Measurements from ENCODE around the gene PTPN3. TPM values are rescaled to one million over a fixed set of nuclear protein-coding genes. Genes with fewer than 3 reads are reported as not detected.

Gene PTPN3
- total RNA-seq, 2 donors from 2014 or later, result 1.7 to 2.1 TPM

- intact Hi-C loops (cut with DNase I), result loop anchor here in 1 of 2 donors (10.0 kb wide), 1 partner anchor 85 kb away; no protein-coding TSS in a partner anchor
- DNase-seq (ENCODE audit: low spot score), result no peak
Observed at GRCh38 chr9:109440117-109440515, 58.0 kb downstream of the PTPN3 start.

GRCh38 chr9:109439378-109440116, 58.6 kb downstream of the PTPN3 start:
- no peak for DNase-seq (ENCODE audit: low spot score)
- intact Hi-C loops (cut with DNase I), result loop anchor here in 1 of 2 donors (10.0 kb wide), 1 partner anchor 85 kb away; no protein-coding TSS in a partner anchor

DNA sequence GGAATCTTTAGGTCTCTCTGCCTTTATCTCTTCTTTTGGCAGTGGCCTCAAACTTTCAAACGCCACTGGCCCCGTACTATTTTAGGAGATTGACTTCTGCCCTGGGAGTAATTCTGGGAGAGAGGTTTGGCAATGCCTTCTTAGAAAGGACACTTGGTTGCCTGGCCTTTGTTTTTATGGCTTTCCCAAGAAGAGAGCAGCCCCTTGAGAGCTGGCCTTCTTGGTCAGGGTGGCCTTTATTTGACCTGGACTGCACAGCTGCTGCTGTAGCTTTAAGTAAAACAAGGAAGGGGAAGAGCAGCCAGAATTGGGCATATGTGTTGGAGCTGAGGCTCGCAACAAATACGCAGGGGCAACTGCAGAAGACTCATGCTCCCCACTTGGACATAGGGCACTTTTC, 60.8 kb downstream of the PTPN3 start:
- intact Hi-C loops (cut with DNase I), result no loop called here
- no peak for DNase-seq (ENCODE audit: low spot score)

DNA sequence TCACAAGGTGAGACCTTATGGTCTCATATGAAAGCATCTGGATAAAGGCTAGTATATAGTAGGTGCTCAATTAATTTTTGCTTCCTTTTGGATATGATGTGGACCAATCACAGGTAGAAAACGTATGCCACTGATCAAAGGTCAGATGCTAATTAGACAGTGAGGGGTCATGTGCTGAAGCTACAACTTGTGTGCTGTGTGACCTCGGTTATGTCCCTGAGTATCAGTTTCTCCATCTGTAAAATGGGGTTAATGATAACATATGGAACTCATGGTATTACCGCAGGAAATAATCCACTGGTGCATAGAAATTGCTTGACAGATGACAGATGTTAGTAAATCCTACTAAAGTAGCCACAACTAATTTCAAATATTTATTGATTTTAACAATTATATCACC, 62.0 kb downstream of the PTPN3 start:
- intact Hi-C loops (cut with DNase I), result no loop called here
- DNase-seq (ENCODE audit: low spot score), result no peak

GRCh38 chr9:109433476-109433875, 64.6 kb downstream of the PTPN3 start:
- DNase-seq (ENCODE audit: low spot score), result no peak
- intact Hi-C loops (cut with DNase I), result no loop called here

DNA sequence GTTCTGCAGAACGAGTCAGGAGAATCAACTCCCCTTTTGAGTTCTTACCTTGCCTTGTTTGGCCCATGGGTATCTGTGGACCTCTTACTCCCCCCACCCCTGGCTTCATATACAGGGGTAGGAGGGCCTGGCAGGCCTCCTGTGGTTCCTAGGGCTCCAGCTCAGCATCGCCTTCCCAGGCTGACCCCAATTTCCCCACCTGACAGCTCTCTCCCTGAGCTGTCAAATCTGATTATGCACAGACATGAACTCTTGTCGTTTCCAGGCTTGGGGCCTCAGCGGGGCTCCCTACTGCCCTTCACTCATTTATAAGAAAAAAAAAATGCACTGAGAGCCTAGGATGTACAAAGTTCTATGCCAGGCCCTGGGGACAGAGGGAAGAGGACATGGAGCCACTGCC, 67.9 kb downstream of the PTPN3 start:
- no peak for DNase-seq (ENCODE audit: low spot score)

GRCh38 chr9:109428854-109429253, 69.3 kb downstream of the PTPN3 start:
- intact Hi-C loops (cut with DNase I), result no loop called here
- no peak for DNase-seq (ENCODE audit: low spot score)

More for the DNA sequence above, 67.9 kb downstream of the PTPN3 start:
- intact Hi-C loops (cut with DNase I), result no loop called here

DNA sequence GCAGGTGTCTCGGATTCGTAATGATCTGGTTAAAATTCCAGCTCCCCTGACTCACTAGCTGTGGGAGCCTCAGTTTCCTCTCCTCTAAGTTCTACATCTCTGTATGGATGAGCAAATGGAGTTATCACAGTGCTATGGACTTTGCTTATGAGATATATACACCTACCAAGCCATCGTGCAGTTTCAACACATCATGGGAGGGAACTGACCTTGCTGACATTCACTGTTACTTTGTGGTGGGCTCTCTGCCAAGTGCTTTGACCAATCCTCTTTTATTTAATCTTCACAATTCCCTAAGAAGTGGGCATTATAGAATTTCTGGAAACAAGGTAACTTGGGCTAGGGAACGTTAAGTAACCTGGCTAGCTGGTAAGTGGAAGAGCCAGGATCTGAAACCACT, 70.2 kb downstream of the PTPN3 start:
- intact Hi-C loops (cut with DNase I), result no loop called here
- no peak for DNase-seq (ENCODE audit: low spot score)

- intact Hi-C loops (cut with DNase I), result no loop called here
Observed at GRCh38 chr9:109426626-109427402, 71.3 kb downstream of the PTPN3 start.

DNA sequence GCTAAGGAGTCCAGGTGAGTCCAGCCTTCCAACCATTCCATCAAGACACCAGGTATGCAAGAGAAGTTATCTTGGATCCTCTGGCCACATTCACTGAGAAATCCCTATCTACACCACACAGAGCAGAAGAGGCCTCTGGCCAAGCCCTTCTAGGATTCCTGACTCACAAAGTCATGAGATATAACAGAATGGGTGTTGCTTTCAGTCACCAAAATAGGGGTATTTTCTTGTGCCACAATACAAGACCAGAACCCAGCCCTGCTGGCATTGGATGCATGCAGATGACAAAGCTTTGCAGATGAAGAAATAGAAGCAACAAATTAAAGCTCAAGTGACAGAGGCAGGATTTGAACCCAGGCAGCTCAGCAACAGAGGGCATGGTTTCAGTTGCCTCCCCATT, 73.5 kb downstream of the PTPN3 start:
- intact Hi-C loops (cut with DNase I), result no loop called here
- no peak for DNase-seq (ENCODE audit: low spot score)

More at GRCh38 chr9:109426626-109427402, 71.3 kb downstream of the PTPN3 start:
- no peak for DNase-seq (ENCODE audit: low spot score)

DNA sequence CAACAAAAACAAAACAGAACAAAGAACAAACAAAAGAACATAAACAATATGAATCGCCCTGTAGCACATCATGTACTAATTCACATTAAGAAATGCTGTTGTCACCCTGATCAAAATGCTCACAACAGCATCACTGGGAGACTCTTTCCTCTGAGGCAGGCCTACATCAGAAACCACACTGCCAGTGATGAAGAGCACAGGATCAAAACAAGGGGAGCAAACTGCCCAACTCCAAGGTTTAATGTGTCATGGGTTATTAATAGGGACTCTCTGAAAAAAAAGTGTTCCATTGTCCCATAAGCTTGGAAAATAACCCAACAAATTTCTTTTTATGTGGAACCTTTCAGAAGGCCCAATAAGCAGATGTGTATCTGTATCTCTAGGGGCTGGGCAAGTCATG, 74.2 kb downstream of the PTPN3 start:
- no peak for DNase-seq (ENCODE audit: low spot score)
- intact Hi-C loops (cut with DNase I), result no loop called here

GRCh38 chr9:109422641-109423040, 75.5 kb downstream of the PTPN3 start:
- intact Hi-C loops (cut with DNase I), result no loop called here
- DNase-seq (ENCODE audit: low spot score), result no peak

DNA sequence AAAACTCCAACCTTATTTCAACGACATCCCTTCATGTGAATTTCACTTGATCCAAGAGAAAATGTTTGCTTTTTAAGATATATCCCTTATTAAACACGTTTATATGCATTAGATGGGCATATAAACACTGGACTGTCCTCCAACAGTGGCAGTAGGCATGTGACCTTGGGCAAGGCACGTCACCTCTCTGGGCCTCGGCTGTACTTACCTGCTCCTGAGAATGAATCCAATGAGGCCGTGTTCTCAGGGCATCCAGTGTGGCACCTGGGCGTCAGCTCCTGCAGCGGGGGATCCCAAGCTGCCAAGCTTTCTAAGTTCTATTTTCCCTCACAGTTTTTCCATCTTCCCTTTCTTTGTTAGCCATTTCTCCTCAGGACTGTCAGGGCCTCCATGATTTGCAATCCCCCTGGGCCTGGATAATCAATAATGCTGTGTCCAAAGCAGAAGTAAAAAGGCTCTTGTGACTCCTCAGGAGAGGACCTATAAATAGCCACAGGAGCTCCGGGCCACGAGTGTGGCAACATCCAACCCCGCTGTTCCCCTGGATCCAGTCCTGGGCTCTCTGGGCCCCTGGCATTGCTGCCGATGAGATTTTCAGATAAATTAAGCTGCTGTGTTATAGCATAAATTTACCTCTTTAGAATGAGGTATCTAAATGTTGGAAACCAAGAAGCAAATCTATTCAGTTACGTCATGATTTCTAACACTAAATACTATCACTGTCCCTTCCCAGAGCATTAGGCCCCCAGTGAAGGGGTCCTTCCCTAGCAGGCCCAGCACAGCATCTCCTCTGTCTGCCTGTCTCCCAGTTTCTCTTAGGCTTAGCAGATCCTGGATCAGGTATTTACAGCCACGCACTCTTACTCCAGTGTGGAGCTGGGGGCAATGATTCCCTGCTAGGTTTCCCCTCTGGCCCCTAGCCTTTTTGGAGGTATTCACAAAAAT, 76.8 kb downstream of the PTPN3 start:
- intact Hi-C loops (cut with DNase I), result no loop called here
- no peak for DNase-seq (ENCODE audit: low spot score)

- no peak for DNase-seq (ENCODE audit: low spot score)
- intact Hi-C loops (cut with DNase I), result loop anchor here in 1 of 2 donors (10.0 kb wide), 1 partner anchor 495 kb away; no protein-coding TSS in a partner anchor
Observed at GRCh38 chr9:109419531-109419930, 78.6 kb downstream of the PTPN3 start.

GRCh38 chr9:109418827-109419226, 79.3 kb downstream of the PTPN3 start:
- no peak for DNase-seq (ENCODE audit: low spot score)
- intact Hi-C loops (cut with DNase I), result loop anchor here in 1 of 2 donors (10.0 kb wide), 1 partner anchor 494 kb away; no protein-coding TSS in a partner anchor

GRCh38 chr9:109417585-109418544, 80.2 kb downstream of the PTPN3 start:
- intact Hi-C loops (cut with DNase I), result loop anchor here in 1 of 2 donors (10.0 kb wide), 1 partner anchor 493 kb away; no protein-coding TSS in a partner anchor
- no peak for DNase-seq (ENCODE audit: low spot score)

DNA sequence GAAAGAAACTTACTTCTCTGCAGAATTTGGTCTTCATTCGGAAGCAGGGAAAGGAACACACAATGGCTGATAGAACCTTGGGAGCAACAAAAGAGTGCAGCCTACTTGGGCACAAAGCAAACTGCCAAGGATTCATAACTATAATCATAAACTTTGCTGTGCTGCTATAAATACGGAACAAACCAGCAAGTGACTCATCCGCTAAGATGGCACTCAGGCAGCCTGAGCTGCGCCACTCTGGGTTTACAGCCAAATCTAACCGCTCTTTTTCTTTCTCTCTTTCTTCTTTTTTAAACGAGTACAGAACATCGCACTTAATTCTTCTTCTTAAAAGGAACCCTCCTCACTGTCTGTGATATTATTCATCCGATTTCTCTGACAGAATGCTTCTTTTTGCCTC, 81.1 kb downstream of the PTPN3 start:
- DNase-seq (ENCODE audit: low spot score), result no peak
- intact Hi-C loops (cut with DNase I), result loop anchor here in 1 of 2 donors (10.0 kb wide), 1 partner anchor 492 kb away; no protein-coding TSS in a partner anchor

- intact Hi-C loops (cut with DNase I), result loop anchor here in 1 of 2 donors (10.0 kb wide), 1 partner anchor 491 kb away; no protein-coding TSS in a partner anchor
- DNase-seq (ENCODE audit: low spot score), result no peak
Observed at GRCh38 chr9:109416135-109416706, 81.9 kb downstream of the PTPN3 start.
